Fibroblast of skin of abdomen (primary cell): Measurements from ENCODE around the gene IRAK2.
"Not testable (repeated sequence)": the region's sequence is repeated elsewhere in the genome, so short reads cannot be mapped to it uniquely, and the experiment has no call there.

Experiments used
- DNase-seq: peaks from one replicate; pipeline ENCODE4 v3.0.0-alpha.2; 2013

Gene IRAK2

DNA sequence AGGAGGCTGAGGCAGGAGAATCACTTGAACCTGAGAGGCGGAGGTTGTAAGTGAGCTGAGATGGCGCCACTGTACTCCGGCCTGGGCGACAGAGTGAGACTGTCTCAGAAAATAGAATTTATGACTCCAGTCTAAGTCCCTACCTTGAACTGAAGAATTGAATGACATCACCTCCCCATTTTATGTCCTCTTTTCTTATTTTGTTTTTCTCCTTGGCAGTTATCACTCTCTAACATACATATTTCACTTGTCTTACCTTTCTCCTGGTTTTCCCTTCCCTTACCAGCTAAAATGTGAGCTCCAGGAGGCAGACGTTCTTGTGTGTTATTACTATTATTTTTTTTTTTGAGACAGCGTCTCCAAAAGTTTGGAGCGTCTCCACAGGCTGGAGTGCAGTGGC, 91.1 kb downstream of the IRAK2 start:
- no peak for DNase-seq

DNA sequence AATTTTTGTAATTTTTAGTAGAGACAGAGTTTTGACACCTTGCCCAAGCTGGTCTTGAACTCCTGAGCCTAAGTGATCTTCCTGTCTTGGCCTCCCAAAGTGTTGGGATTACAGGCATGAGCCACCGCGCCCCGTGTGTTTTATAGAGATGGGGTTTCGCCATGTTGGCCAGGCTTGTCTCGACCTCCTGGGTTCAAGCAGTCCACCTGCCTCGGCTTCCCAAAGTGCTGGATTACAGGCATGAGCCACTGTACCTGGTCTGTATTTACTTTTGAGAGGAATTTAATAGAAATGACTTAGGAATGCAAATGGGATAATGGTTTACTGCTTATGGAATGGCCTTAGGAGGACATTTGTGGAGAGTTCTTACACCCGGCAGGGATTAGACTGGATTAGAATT, 94.3 kb downstream of the IRAK2 start:
- no peak for DNase-seq

DNA sequence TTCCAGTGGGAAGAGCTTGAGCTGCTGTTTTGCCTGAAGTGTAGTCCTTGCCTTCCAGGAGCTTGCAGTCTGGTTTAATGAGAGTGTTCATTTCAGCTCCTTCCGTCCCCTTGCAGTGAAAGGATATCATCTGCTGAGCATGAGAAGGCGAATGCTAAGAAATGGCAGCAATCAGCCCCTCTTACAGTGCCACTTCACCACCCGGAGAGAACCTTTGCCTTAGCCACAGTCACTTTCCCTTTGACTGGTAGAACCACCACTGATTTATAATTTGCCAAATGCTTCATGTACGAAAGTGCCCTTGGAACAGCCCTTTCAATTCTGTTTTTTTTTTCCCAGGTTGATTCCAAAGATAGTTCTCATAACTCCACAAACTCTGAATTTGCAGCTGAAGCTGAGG, 95.1 kb downstream of the IRAK2 start:
- no peak for DNase-seq

DNA sequence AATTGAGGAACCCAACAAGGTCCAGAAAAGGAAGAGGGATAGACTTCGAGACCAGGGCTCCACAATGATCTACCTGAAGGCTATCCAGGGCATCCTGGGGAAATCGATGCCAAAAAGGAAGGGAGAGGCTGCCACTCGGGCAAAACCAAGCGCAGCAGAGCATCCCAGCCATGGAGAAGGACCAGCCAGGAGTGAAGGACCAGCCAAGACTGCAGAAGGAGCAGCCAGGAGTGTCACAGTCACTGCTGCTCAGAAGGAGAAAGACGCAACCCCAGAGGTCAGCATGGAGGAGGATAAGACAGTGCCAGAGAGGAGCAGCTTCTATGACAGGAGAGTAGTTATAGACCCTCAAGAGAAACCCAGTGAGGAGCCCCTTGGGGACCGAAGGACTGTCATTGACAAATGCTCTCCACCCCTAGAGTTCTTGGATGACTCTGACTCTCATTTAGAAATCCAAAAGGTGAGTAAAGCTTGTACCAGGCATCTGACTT, 95.5 kb downstream of the IRAK2 start:
- DNase-seq = no peak

DNA sequence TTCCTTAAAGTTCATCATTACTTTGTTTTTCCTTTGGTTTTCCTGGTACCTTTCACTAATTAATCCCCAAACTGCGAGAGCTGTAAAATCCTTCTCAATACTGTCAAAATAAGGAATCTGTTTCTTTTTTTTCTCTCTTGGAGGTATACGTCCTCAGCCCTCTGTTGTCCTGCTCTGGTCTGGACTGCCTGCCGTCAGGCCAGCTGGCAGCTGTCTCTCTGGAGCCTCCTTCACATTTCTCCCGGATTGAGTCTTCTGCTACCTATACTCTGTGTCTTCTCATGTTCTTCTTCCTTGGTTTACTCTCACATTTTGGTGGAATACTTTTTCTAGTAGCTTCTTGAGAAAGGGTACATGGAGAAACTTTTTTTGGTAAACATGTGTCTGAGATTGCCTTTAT, 97.3 kb downstream of the IRAK2 start:
- no peak for DNase-seq

DNA sequence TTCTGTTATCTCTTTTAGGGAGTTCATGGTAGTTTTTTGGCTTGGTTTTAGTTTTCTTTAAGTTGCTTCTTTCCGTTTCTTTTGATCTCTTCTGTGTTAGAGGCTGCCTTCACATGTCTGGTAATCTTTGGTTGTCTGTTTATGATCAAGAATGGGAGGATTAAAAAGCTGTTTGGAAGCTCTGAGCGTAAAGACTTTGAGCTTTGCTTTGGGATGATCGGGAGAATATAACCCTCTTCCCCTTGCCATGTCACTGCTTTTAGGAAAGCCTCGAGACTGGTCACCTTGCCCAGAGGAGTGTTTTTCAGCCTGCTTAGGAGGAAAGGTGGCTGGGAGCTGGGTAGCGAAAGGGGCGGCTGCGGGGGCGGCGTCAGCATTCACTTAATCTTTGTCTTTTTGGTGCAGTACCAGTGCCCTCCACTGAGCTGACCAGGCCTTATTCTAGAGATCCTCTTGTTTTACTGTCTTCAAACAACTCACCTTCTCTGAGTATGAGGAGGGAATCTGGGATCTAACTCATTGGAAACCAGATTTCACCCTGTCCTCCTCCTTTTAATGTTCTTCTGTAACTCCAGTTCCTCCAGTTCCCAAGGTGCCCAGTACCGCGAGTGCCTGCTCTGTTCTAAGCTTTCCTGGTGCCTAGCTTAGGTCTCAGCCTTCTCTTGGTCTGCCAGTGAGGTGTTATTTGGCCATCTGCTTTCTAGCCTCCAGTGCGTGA, 99.1 kb downstream of the IRAK2 start:
- DNase-seq = peak; percentile 37

DNA sequence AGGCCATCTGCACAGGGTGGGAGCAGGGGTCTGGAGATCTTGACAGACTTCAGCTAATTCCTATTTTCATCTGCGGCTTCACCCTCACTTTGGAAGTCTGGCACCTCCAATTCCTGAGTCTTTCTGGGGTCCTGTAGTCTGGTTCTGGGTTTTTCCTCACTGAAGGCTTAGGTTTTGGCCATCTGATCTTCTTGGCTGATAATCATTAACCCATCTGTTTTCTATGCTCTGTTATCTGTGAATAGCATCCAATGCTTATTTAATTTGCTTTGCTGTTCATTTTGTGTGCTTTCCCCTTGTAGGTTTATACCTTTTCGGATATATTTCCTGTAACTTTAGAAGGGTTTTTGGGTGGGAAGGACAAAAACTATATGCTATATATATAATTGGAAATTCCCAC, 101.1 kb downstream of the IRAK2 start:
- no peak for DNase-seq

DNA sequence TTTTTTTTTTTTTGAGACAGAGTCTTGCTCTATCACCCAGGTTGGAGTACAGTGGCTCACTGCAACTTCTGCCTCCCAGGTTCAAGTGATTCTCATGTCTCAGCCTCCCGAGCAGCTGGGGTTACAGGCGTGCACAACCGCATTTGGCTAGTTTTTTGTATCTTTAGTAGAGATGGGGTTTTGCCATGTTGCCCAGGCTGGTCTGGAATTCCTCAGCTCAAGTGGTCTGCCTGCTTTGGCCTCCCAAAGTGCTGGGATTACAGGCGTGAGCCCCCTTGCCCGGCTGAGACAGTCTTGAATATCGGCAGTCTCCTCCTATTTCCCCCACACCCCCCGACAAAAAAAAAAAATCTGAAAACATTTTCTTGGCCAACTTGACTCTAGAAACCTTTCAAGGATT, 102.2 kb downstream of the IRAK2 start:
- DNase-seq = not testable (repeated sequence)

DNA sequence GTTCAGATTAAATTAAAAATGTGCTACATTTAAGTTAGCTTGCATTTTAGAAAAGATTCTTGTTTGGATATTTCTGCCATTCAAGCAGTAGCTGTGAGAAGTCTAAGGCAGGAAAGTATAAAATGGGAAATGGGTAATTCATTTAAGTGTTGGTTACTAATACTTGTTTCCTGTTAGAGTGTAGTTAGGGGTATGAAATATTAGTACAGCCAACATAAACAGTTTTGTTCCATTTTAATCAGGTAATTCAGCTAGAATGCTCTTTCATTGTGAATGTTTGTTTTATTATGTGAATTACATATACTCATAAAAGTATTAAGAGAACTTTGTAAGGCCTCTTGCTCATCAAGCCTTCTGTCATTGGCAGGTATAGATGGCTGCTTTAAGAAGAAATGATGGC, 103.4 kb downstream of the IRAK2 start:
- DNase-seq = no peak

- no peak for DNase-seq
These were observed 104.2 kb downstream of the IRAK2 start for GRCh38 chr3:10268930-10269329.

DNA sequence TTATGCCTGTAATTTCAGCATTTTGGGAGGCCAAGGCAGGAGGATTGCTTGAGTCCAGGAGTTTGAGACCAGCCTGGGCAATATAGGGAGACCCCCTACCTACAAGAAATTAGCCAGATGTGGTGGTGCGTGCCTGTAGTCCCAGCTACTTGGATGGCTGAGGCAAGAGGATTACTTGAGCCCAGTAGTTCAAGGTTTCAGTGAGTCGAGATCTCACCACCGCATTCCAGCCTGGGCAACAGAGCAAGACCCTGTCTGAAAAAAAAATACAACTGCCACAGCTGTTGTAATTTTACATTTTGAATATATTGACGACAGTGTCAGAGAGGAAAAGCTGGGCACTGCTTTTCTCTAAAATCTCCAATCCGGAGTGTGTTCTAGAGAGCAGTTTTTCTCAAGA, 104.7 kb downstream of the IRAK2 start:
- DNase-seq = no peak

DNA sequence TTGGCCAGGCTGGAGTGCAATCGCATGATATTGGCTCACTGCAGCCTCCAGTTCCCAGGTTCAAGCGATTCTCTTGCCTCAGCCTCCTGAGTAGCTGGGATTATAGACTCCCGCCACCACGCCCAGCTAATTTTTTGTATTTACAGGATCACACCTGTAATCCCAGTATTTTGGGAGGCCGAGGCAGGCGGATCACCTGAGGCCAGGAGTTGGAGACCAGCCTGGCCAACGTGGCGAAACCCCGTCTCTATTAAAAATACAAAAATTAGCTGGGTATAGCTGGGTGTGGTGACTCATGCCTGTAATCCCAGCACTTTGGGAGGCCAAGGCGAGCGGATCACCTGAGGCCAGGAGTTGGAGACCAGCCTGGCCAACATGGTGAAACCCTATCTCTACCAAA, 107.8 kb downstream of the IRAK2 start:
- not testable (repeated sequence) for DNase-seq

DNA sequence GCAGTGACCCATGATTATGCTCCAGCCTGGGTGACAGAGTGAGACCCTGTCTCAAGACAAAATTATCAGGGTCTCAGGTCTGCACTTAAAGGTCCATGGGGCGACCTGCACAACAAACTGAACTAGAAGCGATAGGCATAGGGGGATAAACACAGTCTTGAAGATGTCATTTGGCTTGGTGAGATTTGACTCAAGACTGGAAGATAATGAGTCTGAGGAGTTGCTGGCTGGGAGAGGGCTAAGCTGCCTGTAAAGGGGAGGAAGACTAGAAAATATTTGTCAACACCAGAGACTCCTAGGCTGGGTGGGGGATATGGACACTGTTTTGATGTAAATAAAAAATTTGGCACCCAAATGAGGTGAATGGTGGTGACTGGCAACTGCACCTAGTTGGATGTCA, 108.3 kb downstream of the IRAK2 start:
- DNase-seq = no peak

- no peak for DNase-seq
These were observed 109.1 kb downstream of the IRAK2 start for GRCh38 chr3:10273702-10274305.

DNA sequence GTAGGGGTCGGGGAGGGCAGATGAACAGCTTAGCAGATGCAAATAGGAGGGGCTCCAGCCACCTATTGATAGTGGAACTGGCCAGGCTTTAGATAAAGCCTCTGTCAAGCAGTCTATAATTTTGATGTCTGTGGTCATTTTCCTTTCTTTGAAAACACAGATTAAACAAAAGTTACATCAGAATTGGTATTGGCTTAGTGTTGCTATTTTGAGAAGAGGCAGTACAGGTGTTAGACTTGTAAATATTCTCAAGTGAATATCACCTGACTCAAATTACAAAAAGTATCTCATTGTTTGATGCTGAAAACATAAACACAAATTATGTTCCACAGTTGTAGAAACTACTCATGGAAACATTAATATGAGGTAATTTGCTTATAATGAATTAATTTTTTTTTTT, 109.9 kb downstream of the IRAK2 start:
- no peak for DNase-seq

- no peak for DNase-seq
These were observed 112.5 kb downstream of the IRAK2 start for GRCh38 chr3:10277115-10277625.

DNA sequence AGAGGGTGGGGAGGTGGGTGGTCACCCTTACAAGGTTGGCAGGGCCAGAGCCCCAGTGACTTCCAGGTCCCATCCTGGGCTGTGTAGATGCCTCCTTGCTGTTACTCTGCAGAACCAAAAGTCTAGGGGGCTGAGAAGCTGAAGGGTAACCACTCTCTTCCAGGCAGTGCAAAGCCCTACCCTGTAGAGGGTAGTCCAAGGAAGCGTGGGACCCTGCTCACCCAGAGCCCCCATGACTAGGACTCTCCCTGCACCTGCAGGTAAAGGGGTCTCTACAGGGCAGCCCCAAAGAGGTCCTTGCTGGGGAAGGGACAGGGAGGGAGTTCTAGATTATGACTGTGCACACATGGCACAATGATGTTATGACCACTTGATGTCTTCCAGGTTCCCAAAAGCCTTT, 113.8 kb downstream of the IRAK2 start:
- no peak for DNase-seq

GRCh38 chr3:10279384-10280176, 114.9 kb downstream of the IRAK2 start:
- no peak for DNase-seq

GRCh38 chr3:10280177-10280529, 115.4 kb downstream of the IRAK2 start:
- no peak for DNase-seq

DNA sequence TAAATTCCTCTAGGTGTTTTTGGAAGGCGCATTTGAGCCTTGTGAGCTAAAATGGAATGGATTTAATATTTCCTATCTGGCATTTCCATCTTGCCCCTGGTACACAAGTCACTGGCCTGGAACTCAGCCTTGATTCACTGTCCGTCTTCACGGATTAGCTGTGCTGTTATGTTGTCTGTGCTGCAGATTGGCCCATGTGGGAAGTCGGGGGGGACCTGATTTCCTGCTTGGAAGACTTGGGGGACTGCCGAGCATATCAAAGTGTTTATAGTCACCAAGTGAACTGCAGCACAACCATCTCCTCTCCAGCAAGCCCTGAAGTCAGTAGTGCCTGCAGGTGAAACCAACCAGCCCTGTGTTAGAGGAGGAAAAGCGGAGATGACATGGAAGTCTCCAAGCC, 115.9 kb downstream of the IRAK2 start:
- DNase-seq = no peak

DNA sequence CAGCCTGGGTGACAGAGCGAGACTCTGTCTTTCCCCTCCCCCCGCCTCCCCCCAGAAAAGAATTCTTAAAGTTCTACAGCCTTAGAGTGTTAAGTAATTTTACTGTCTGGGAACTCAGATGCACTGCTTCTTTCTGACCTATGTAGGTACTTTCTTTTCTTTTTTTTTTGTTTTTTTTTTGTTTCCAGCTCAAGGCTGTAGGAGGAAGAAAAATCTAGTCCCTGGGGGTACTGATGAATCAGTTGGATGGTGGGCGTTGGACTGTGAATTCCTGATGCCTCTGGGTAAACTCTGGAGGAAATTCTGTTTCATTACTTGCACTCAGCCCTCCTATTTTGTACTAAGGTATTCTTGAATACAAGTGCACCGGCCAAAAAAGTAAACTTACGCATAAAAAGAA, 117.2 kb downstream of the IRAK2 start:
- peak; percentile 21 for DNase-seq

DNA sequence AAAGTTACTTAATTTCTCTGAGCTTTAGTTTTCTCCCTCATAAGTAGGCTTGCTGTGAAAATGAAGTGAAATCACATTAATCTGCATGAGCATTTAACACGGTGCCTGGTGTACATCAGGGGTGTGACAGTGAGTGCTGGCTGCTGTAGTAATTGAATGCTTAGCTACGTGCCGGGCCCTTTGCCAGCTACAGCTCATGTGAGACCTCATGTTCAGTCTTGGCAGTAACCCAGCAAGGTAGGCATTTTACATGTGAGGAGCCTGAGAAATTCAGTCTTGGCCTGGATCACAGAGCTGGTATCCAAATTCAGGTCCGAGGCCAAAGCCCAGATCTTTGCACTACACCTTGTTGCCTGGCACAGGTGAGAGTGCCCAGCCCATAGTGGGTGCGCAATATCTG, 118.9 kb downstream of the IRAK2 start:
- DNase-seq = no peak

DNA sequence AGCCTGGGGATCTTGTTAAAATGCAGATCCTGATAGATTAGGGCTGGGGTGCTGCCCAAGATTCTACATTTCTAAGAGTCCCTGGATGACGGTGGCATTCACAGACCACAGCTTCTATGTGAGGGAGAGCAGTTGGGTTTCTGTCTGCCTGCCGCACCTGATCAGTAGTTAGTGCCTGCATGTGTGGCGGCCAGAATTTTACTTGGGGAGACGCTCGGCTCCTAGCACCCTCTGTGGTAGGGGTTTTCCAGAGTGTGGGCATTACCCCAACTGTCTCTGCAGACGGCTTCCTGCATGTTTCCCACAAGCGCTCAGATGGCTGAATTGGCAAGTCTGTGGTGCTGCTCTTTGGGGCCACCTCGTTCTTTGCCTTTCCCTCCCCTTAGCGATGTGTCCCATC, 119.8 kb downstream of the IRAK2 start:
- no peak for DNase-seq
